ENCODE data around the gene RNASE3.

GRCh38 chr14:20848316-20848954, 42.8 kb upstream of the RNASE3 start:
- TF ChIP-seq CTCF (IDR thresholded peaks at IDR 0.05; ENCODE audit: low read length): no peak
- no peak for TF ChIP-seq EZH2 (IDR thresholded peaks at IDR 0.05; ENCODE audit: borderline replicate concordance, low read length)

Measured in OCI-LY1 (cell line).